GM12801 (cell line): ENCODE measurements around the gene FRAS1.

Source experiments
- CTCF ChIP-seq: IDR thresholded peaks from one replicate; pipeline ENCODE4 v1.5.1; 2011; ENCODE audit warnings: control low read depth; ENCODE audit not compliant: insufficient read length; ENCODE audit errors: extremely low read depth

Gene FRAS1

GRCh38 chr4:78061939-78062570, 4.9 kb downstream of the FRAS1 start:
- TF ChIP-seq CTCF, result no peak

GRCh38 chr4:78065508-78066192, 8.5 kb downstream of the FRAS1 start:
- no peak for TF ChIP-seq CTCF

- no peak for TF ChIP-seq CTCF
These were observed 11.4 kb downstream of the FRAS1 start for GRCh38 chr4:78068481-78068880.

GRCh38 chr4:78069319-78069718, 12.2 kb downstream of the FRAS1 start:
- TF ChIP-seq CTCF, result no peak

- TF ChIP-seq CTCF, result no peak
These were observed 12.7 kb downstream of the FRAS1 start for GRCh38 chr4:78069859-78070258.

GRCh38 chr4:78070731-78071282, 13.7 kb downstream of the FRAS1 start:
- no peak for TF ChIP-seq CTCF

GRCh38 chr4:78074759-78075158, 17.6 kb downstream of the FRAS1 start:
- TF ChIP-seq CTCF, result no peak
